ENCODE measurements around the gene SMIM43.
"Not testable (repeated sequence)": the region's sequence is repeated elsewhere in the genome, so short reads cannot be mapped to it uniquely, and the experiment has no call there.

Gene SMIM43

DNA sequence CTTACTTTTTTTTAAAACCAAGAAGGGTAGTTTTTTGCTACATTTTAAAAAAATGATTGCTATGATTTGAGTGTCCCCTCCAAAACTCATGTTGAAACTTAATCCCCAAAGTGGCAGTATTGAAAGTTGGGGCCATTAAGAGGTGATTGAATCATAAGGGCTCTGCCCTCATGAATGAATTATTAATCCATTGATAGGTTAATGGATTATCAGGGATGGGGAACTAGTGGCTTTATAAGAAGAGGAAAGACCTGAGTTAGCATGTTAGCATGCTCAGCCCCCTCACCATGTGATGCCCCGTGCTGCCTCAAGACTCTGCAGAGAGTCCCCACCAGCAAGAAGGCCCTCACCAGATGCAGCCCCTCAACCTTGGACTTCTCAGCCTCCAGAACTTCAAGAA, 31.0 kb downstream of the SMIM43 start:
- DNase-seq = no peak

DNA sequence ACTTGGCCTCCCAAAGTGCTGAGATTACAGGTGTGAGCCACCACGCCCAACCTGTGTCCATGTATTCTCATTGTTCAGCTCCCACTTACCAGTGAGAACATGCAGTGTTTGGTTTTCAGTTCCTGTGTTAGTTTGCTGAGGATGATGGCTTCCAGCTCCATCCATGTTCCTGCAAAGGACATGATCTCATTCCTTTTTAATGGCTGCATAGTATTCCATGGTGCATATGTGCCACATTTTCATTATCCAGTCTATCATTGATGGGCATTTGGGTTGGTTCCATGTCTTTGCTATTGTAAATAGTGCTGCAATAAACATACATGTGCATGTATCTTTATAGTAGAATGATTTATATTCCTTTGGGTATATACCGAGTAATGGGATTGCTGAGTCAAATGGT, 35.2 kb downstream of the SMIM43 start:
- DNase-seq = not testable (repeated sequence)

GRCh38 chr4:121728798-121729226, 36.2 kb downstream of the SMIM43 start:
- DNase-seq = no peak

DNA sequence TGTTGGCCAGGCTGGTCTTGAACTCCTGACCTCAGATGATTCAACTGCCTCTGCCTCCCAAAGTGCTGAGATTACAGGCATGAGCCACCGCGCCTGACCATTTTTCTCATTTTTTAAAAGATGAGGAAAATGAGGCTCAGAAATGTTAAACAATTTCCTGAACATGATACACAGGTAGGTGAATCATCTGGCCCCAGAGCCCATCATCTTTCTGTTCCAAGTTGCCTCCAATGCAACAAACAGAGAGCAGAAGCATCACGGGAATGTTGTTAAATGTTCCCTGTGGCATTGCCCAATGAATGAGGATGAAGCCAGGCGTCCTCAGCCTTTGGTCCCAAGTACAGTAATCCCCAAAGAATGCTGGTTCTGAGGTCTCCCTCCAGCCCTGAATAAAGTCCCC, 36.9 kb downstream of the SMIM43 start:
- no peak for DNase-seq

DNA sequence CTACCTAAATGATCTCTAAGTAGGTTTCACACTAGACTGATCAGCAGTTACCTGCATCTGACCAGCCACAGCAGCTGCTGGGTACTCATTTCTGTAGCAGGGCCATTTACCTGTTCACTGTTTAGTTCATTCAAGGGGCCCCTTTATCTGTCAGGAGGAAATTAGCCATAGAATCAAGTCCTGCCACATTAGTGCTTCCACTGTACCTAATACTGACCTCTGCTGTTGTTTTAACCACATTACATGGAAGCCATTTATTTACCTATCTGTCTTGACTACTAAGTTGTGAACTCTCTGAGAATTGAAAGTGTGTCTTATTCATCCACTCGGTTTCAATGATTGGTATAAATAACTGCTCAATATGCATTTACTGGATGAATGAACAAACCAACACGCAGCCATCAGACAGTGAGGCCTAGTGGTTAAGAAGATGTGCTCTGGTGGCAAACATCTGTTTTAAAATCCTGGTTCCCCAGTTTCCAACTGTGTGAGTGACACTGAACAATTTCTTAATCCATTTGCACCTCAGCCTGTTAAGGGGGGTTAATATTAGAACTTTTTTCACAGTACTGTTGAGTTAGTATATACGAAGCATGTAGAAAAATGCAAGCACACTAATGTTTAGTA, 38.2 kb downstream of the SMIM43 start:
- peak; percentile 42 for DNase-seq

GRCh38 chr4:121724671-121725070, 40.3 kb downstream of the SMIM43 start:
- no peak for DNase-seq

DNA sequence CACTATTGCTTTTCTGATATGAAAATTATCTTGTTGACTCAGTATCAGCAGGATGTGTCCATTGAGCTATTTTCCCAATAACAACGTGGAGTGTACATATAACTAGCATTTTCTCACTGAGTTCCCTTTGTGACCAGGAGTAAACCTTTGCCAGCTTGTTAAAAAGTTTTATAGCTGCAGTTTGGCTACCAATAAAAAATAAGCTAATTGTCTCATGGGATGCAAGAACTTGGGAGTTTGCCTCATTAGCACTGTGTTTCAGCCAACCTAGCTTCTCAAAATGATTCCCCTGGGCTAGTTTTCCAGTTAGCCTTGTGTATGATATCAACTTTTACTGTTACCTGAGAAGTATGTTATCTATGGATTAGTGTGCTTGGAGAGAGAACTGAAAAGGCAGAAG, 43.3 kb downstream of the SMIM43 start:
- DNase-seq = no peak

GRCh38 chr4:121720109-121720508, 44.9 kb downstream of the SMIM43 start:
- no peak for DNase-seq

DNA sequence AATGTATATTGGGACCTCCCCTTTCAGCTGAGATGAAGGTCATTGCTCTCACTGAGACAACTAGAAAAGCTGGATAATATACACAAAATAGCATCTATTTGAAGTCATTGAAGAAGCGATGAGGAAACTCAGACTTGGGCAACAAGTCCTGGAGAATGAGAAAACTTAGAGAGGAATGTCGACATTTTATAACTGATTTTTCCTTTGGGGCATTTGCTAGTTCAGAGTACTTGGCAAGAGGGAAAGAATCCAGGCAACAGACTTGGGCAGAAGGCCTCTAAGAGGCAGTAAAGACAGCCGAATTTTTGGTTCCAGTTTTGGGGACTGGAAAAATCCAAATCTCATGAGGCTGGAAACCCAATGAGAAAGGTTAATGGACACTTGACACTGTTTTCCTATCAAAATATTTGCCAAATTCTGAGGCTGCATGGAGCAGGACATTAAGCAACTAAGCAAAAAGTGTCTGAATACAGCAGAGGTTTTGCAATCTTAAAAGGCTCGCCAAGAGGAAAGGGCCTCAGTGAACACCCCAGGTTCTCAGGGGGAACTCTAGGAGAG, 47.2 kb downstream of the SMIM43 start:
- no peak for DNase-seq

GRCh38 chr4:121714548-121714947, 50.4 kb downstream of the SMIM43 start:
- DNase-seq = no peak

DNA sequence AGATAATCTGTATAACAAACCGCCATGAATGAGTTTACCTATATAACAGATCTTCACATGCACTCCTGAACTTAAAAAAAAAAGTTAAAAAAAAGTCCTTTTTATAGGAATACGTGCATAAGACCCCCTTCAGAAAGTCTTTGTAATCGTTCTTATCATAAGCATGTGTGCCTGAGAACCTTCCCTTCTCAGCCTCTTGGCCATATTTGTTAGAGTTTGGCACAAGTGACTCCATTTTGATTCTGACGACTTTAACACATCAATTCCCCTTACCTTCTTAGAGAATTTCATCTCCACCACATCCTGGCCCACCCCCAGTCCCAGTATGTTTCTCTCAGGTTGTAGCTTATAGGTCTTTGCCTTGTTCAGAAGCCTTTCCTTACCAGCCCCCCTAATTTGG, 52.2 kb downstream of the SMIM43 start:
- DNase-seq = no peak

DNA sequence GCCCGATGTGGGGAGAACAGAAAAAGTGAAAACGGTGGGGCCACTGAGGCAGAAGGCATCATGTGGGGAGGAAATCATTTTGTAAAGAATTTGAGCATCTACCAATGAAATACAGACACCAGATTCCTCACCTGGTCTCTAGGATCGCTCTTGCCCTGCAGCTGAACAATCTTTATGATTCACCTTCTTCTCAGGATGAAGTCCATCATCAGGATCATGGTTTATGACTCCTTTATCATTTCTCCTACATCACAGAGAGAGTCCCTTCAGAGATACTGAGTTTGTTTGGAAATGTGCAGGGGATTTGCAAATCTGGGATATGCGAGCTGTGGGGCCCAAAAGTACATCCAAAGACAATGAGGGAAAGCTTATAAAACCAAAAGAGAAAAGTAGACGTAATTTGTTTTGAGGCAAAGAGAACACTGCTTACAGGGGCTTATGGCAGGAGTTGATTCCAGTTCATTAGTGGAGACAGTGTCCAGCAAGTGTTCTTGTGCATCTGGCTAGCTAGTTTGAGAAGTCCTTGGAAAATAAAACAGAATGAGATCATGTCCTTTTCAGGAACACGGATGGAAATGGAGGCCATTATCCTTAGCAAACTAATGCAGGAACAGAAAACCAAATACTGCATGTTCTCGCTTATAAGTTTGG, 52.8 kb downstream of the SMIM43 start:
- DNase-seq = no peak

DNA sequence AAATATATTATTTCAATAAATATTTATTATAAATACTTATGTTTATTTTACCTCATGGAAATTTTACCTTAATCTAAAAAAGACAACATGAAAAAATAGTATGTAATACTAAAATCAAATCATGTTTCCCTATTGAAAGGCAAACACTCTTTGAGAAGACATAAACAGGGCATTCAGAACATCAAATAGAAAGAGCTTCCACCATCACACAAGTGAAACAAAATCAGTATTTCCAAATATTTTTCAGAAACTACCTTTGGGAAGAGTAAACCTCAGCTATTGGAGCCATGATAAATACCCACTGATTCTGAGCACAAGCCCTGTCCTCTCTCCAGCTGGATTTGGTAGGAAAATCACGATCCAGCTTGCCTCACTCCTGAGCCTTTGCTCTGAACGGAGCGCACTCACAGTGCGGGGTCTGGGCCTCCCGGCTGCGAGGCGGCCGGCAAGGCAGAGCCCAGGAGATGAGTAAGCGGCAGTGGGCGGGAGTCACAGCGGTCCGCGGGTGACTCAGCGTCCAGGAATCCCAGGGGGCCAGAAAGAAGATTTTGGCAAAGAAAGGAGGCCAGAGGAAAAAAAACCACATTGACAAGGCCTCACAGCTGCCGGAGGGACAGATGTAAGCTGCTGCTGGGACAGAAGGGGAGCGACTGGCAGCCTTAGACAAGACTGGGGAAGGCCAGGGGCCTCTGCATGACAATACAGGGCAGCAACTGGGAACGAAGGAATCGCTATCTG, 53.5 kb downstream of the SMIM43 start:
- DNase-seq = peak; percentile 85

- DNase-seq = no peak
Observed at GRCh38 chr4:121709766-121710405, 55.1 kb downstream of the SMIM43 start.
